NCI-H1092 treated with DMSO at 0.1 percent for 48 hours (cell line): ENCODE results near the gene RFC3.
A peak's percentile ranks its signal among the peaks of the same experiment; 100 is the strongest.
"Not testable (repeated sequence)": the region's sequence is repeated elsewhere in the genome, so short reads cannot be mapped to it uniquely, and the experiment has no call there.

Experiments used
- DNase-seq: peaks from one replicate; lab custom pipeline; 2025; lab: John Stamatoyannopoulos, UW

Gene RFC3, protein sequence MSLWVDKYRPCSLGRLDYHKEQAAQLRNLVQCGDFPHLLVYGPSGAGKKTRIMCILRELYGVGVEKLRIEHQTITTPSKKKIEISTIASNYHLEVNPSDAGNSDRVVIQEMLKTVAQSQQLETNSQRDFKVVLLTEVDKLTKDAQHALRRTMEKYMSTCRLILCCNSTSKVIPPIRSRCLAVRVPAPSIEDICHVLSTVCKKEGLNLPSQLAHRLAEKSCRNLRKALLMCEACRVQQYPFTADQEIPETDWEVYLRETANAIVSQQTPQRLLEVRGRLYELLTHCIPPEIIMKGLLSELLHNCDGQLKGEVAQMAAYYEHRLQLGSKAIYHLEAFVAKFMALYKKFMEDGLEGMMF

DNA sequence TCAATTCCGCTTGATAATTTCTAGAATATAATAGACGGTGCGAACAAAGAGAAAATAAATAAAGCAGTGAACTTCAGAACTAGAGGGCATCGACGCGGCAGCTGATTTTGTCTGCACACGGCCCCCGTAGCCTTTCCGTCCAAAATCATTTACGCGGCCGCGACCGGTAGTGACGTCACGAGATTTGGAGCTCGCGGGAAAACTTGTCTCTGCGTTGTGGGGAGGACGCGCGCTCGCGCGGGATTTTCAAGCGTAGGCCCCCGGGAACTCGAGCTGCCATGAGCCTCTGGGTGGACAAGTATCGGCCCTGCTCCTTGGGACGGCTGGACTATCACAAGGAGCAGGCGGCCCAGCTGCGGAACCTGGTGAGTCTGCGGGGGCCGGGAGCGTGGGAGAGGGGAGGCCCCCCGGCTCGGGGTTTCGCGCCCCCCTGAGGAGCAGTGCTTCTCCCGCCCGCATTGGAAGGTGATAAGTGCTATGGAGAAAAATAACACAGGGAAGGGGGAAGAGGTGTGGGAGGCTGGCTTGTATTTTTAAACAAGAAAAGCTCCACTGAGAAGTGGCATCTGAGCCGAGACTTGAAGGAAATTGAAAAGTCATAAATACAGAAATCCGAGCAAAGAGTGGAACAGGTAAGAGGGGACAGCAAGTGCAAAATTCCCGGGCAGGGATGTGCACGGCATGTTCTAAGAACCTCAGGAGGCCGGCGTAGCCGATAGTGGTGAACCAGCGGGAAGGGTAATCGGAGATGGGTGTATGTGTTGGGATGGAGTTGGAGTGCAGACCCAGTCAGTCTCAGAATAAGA lies at the start of gene RFC3:
TSS of gene RFC3 (plus strand) at position 249 of the 806 bp plus-strand sequence. CDS start at position 279, 30 bp downstream.
- peak; percentile 92 for DNase-seq

DNA sequence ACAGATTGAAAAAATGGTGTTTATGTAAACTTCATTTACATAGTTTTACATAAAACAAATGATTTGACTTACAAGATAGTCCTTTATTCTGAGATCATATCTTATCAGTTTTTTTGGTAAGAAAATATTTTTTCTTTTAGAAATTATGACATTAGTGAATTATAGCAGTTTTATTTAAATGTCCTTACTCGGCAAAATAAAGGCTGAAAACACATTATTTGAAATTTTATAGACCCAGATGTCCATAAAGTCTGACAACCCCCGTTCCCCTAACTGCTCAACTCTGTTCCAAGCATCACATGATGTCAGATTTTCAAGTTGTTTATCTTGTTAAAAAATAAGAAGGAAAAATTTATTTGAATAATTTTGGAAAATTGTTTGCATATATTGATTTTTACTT lies 46.7 kb upstream of the RFC3 start:
- no peak for DNase-seq

DNA sequence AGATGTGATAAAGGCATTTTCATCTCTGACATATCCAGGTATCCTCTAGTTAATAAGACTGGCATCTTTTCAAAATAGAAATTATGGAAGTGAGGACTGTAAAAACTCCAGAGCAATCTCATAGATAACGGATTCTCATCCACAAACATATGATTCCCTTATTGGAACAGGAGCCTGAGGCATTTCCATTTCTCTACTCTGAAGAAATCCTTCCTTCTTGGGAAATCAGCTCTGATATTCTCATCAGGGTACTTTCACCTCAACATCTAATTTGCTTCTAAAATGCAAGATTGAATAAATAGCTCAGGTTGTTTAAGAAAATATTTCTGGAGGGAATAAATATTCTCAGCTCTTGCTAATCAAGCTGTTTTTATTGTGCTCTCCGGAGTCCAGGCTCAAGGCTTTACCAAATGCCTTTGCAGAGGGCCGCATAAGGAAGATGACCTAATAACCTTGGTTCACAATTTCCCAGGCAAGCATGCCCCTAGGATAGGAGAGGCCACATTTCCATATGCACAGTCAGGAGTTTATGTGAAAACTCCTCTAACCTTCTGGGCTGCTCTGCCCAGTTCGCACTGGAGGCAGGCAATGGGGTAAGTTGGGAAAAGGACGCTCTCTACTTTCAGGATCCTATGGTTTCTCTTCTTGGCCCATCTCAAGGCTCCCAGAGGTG lies 44.0 kb upstream of the RFC3 start:
- DNase-seq, result no peak

DNA sequence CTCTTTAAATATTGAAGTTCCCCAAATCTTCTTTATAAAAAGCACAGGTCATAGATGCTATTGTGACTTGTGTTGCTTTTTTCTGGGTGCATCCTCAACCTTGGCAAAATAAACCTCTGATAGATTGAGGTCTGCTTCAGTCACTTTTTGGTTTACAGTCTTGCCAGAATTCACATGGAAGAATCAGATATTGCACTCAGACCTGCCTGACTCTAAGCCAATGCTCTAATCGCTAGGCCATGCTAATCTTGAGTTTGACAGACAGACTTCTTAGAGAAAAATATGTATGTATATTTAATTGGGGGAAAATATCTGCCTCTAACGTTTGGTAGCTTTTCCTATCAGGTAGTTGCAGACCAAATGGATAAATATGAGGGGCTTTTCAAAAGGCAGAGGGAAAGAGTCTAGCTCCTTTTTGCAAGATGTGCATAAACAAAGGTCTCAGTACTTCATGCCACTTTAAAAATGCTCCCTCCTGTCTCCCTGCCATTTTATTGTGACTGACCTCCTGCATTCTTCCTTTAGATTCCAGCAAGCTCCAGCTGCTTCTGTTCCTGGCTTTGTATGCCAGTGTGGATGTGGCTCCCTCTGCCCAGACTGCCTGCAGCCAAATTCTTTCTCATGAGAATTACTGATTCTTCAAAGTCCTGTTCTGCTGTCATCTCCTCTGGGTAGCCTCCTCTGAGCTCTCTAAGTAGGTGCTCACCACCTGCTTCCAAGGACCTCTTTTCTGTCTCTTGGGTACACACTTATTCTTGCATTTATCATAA lies 42.4 kb upstream of the RFC3 start:
- peak; percentile 24 for DNase-seq

DNA sequence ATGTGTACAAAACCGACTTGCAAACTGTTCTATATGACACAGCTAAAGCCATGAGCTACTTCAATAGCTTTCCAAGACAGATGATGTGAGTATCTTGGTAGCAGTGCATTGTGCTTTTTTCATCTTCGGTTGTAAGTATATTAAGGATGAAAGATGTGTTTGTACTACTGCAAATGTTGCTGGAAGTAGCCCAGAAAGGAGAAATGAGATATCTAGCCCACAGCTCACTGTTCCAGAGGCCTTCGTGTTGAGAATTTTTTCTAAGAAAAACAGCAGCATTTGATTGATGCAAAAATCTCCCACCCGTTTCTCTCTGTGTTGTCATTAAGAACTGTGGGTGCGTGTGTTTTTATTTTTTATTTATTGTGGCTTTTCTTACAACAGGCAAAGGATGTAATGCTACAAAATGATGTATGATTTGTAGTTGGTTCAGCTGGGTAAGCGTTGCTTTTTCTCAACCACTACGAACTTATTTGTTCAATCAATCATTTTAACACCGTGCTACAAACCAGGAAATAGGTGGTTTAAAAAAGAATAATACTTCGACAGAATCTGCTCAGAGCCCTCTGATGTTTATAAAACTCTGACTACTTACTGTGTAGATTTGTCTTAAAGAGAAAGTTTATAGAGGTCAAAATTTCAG lies 41.6 kb upstream of the RFC3 start:
- peak; percentile 28 for DNase-seq

DNA sequence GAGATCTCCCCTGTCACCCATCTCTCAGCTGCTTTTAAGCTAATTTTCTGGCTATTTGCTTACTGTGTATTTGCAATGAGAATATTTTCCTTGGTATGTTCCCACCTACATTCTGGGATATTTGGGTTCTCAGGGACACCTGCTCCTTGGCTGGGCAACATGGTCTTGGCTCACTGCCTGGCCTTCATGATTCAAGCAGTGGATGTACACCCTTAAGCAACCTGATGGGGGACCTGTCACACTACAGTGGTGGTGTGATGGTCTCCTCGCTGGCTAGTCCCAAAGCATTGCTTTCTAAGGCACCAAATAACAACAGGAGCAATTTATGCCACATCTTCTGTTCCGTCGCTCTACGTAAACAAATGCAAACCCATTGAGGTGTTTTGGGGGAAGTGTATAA lies 35.3 kb upstream of the RFC3 start:
- peak; percentile 69 for DNase-seq

DNA sequence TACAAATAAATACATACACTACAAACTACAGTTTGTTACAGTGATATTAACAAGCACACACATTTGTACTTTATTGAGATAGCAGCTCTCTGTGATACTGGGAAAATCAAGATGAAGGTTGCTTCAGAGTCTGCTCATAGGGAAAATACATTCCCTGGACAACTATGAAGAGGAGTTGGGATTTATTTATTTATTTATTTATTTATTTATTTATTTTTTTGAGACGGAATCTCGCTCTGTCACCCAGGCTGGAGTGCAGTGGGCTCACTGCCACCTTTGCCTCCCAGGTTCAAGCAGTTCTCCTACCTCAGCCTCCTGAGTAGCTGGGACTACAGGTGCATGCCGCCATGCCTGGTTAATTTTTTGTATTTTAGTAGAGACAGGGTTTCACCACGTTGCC lies 34.7 kb upstream of the RFC3 start:
- not testable (repeated sequence) for DNase-seq

DNA sequence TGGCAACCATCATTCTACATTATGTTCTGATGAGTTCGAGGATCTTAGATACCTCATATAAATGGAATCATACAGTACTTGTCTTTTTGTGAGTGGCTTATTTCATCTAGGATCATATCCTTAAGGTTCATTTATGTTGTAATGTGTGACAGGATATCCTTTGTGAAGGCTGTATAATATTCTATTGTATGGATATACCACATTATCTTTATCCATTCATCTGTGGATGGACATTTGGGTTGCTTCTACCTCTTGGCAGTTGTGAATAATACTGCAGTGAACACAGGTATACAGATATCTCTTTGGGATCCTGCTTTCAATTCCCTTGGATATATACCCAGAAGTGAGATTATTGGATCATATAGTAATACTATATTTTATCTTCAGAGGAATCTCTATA lies 33.2 kb upstream of the RFC3 start:
- DNase-seq, result no peak

DNA sequence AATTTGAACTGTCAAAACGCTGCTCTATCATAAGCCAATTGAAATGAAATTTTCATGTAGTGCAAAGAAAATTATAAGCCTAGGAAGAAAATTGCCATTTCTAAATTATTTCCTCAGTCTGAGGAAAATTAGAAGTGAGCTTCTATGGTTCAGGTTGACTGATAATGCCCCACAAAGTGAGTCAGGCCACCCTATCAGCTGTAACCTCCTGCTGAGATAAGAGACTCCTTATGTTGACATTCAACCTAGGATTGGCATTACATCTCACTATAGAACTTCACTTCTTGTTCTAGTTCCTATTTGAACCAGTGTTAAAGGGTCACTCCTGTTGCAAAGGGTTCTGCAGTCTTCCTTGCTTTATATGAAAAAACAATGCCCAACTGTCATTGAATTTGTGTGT lies 32.6 kb upstream of the RFC3 start:
- peak; percentile 4 for DNase-seq

DNA sequence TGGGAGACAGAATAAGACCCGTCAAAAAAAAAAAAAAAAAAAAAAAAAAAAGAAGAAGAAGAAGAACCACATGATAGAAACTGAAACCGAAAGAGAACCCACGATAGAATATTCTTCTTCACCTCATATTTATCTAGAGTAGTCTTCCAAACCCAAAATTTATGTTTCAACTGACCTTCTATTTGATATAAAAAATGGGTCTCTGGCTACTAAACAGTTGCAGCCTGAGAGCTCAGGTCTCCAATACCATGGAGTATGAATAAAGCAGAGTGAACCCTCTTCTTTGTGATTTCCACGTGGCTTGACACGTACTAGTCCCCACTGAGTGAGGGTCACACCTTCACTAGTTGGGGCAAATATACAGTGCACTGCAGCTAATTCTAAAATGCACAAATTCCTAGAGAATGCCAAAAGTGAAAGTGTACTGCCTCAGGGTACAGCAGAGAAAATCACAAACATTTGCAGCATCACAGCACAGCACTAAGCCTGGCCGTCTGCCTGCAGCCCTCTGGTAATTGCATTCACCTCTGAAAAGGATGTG lies 30.8 kb upstream of the RFC3 start:
- DNase-seq, result peak; percentile 7

DNA sequence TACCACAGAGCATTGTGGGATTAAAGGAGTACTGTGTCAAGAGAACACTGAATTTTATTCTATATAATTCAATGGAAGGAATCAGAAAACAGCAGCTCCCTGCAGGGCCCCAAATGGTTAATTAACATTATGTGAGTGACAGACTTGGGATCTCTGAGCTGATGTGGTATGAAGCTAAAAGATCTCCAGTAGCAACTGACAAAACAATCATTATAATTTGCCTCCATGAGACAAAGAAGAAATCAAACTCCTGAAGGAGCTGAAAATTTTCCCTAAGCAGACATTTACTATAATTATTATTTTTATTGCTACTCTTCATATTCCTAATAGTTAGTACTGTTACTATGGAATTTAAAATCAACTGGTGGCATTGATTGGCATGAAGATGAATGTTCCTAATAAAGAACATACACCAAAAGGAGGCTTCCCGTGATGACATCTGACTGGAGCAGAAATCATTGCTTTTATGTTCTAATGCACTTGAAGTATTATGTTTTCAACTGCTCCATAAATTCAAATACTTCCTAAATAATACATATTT lies 28.8 kb upstream of the RFC3 start:
- DNase-seq, result no peak

DNA sequence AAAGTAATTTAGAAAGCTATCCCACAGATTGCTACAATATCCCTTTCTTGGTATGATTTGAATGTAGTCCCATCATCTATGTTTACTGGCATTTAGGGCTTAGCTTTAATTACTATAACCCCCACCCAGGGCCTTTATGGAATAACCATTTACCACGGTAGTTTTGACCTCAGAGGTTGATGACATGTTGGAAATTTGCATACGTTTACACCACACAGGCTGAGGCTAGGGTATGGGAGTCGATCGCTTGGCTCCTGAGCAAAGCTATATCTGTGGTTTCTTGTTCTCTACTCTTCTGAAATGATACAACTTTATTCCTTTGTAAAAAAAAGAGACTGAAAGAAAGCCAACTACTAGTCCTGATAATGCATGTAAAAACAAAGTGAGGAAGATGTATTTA lies 28.2 kb upstream of the RFC3 start:
- no peak for DNase-seq

DNA sequence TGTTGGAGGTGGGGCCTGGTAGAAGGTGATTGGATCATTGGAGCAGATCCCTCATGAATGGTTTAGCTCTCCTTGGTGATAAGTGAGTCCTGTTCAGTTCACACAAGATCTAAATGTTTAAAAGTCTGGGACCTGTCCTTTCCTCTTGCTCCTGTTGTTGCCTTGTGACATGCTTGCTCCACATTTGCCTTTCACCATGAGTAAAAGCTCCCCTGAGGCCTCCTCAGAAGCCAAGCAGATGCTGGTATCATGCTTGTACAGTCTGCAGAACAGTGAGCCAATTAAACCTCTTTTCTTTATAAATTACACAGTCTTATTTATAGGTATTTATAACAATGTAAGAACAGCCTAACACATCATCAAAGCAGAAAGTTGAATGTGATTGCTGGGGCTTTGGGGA lies 24.2 kb upstream of the RFC3 start:
- no peak for DNase-seq

DNA sequence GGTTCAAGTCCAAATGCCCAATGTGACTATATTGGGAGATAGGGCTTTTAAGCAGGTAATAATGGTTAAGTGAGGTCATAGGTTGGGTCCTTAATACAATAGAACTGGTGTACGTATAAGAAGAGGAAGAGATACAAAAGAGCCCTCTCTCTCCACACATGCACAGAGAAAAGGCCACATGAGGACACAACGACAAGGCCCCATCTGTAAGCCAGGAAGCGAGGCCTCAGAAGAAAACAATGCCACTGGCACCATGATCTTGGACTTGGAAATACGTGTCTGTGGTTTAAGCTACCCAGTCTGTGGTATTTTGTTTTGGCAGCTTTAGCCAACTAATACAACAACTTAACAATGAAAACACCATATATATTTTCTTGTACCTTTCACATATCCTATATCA lies 23.4 kb upstream of the RFC3 start:
- no peak for DNase-seq

DNA sequence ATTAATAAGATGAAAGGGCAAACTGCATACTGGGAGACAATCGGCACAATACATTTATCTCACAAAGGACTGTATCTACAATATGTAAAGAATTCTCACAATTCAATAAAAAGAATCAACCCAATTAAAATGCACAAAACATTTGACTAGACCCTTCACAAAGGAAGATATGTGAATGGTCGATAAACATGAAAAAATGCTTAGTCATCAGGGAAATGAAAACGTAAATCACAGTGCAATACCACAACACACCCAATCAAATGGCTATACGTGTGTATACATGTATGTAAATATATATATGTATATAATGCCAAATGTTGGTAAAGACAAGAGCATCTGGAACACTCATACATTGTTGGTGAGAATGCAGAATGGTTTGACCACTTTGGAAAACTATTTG lies 21.9 kb upstream of the RFC3 start:
- no peak for DNase-seq

DNA sequence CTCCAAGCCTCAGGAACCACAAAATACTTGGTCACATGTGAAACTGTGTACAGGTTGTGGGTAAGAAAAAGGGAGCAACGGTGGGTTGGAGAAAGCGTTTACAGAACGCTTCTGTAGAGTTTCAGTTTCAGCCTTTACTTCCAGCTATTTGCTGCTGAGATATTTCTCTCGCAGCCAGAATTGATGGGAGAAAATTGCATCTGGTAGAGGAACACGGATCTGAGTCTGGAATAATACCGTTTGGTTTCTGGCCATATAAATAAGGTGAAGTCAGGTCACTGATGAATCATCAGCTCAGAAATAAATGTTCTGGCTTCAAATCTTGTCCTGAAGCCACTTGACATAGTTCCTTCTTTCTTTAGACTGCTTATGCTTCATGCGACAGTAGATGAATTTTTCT lies 20.3 kb upstream of the RFC3 start:
- no peak for DNase-seq

DNA sequence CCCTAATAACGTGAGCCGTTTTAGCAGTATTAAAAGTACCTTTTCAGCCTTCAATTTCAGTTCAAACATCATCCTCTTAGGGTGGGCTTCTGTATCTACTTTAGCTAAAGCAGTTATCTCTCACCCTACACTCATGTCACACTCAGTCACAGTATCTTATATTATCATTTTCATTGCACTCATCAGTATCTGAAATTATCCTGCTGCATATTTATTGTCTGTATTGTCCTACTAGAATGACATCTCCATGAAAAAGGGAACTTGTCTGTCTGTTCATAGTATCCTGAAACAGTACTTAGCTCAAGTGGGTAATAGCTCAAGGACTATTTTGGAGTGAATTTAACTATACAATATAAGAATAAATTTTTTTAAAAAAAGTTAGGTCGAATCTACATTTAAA lies 19.9 kb upstream of the RFC3 start:
- no peak for DNase-seq

DNA sequence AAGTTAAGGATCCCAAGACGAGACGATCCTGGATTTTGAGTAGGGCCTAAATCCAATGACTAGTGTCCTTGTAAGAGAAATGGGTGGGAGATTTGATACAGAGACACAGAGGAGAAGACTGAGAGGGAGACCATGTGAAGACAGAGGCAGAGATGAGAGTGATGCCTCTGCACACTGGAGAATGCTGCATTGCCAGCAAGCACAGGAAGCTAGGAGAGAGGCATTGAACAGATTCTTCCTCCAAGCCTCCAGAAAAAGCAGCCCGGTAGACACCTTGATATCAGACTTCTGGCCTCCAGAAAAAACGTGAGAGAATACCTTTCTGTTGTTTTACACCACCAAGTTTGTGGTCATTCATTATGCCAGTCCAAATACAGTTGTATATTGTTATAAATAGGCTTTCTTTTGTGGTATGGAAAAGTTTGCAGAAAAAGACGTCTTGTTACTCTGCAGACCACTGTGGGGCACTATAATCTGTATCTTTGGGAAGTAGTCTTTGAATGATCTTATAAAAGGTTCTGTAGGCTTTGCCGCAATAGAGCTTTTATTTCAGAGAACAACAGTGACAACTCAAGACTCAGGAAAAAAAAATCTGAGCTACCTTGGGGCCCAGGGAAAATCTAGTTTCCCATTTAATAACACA lies 17.9 kb upstream of the RFC3 start:
- DNase-seq, result peak; percentile 12

DNA sequence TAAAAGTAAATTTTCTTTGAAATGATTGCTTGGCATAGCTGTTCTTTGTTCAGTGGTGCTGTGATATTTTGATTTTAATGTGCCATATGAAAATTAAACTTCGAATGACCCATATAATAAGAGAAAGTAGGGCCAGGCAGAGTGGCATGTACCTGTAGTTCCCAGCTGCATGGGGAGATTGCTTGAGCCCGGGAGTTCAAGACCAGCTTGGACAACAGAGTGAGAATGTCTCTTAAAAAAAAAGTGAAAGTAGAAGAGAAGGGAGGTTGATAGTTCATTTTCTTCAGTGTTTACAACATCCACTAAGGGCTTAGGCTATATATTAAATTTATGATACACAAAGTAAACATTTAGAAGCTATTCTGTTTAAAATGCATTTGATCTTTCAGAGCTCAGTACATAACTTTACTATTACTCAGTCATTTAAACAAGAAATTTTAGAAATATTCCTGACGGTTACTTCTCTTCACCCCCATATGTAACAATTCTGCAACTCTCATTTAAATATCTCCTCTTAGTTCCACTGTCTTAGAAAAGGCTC lies 17.2 kb upstream of the RFC3 start:
- DNase-seq, result no peak
